H9 (cell line): ENCODE data around the gene FBXL16. TPM values are rescaled to one million over a fixed set of nuclear protein-coding genes. Genes with fewer than 3 reads are reported as not detected.

Experiments
- DNase-seq: peaks from one replicate; pipeline ENCODE4 v3.0.0-alpha.2; 2017
- H2AFZ ChIP-seq: one replicate; pipeline ENCODE4 v1.6.1; 2013; ENCODE audit warnings: mild to moderate bottlenecking, low read length, control low read depth, moderate library complexity
- H2AK5ac ChIP-seq: 2 replicates; pipeline ENCODE4 v1.6.1; 2013; ENCODE audit warnings: low read length, control low read depth, mixed read lengths; ENCODE audit not compliant: insufficient read length
- H2BK120ac ChIP-seq: one replicate; pipeline ENCODE4 v1.6.1; 2013; ENCODE audit warnings: low read depth, mild to moderate bottlenecking, low read length, control low read depth, inconsistent platforms; ENCODE audit not compliant: poor library complexity, severe bottlenecking
- H2BK12ac ChIP-seq: 2 replicates; pipeline ENCODE4 v1.6.1; 2013; ENCODE audit warnings: low read length, control low read depth, mixed read lengths, low read depth; ENCODE audit not compliant: insufficient read length
- H2BK15ac ChIP-seq: 2 replicates; pipeline ENCODE4 v1.6.1; 2013; ENCODE audit warnings: low read depth, low read length, control low read depth
- H2BK20ac ChIP-seq: one replicate; pipeline ENCODE4 v1.6.1; 2013; ENCODE audit warnings: low read depth, mild to moderate bottlenecking, low read length, control low read depth, inconsistent platforms; ENCODE audit not compliant: poor library complexity, severe bottlenecking
- H2BK5ac ChIP-seq: 2 replicates; pipeline ENCODE4 v1.6.1; 2013; ENCODE audit warnings: low read length, control low read depth, mixed read lengths; ENCODE audit not compliant: insufficient read length
- H3K14ac ChIP-seq: 2 replicates; pipeline ENCODE4 v1.6.1; 2013; ENCODE audit warnings: low read length, control low read depth; ENCODE audit not compliant: insufficient read depth
- H3K18ac ChIP-seq: 2 replicates; pipeline ENCODE4 v1.6.1; 2013; ENCODE audit warnings: low read depth, mild to moderate bottlenecking, mixed read lengths, low read length, control low read depth; ENCODE audit not compliant: insufficient read length
- H3K23ac ChIP-seq: 2 replicates; pipeline ENCODE4 v1.6.1; 2013; ENCODE audit warnings: low read length, control low read depth, mixed read lengths, low read depth; ENCODE audit not compliant: insufficient read length
- H3K23me2 ChIP-seq: 2 replicates; pipeline ENCODE4 v1.6.1; 2013; ENCODE audit warnings: low read depth, mild to moderate bottlenecking, mixed read lengths, low read length, control low read depth; ENCODE audit not compliant: insufficient read length, poor library complexity, severe bottlenecking
- H3K27ac ChIP-seq: 2 replicates; pipeline ENCODE4 v1.5.1; 2013; ENCODE audit warnings: low read length, control low read depth, mixed read lengths, low read depth; ENCODE audit not compliant: insufficient read length
- H3K27me3 ChIP-seq: 2 replicates; pipeline ENCODE4 v1.6.1; 2013; ENCODE audit warnings: low read length, control low read depth, inconsistent platforms; ENCODE audit not compliant: insufficient read depth
- H3K4ac ChIP-seq: 2 replicates; pipeline ENCODE4 v1.6.1; 2013; ENCODE audit warnings: low read depth, mild to moderate bottlenecking, control low read depth, inconsistent platforms, low read length, moderate library complexity
- H3K4me1 ChIP-seq: 2 replicates; pipeline ENCODE4 v1.6.1; 2013; ENCODE audit warnings: low read length, control low read depth, inconsistent platforms; ENCODE audit not compliant: insufficient read depth
- H3K4me2 ChIP-seq: 2 replicates; pipeline ENCODE4 v1.6.1; 2013; ENCODE audit warnings: low read length, control low read depth, mixed read lengths; ENCODE audit not compliant: insufficient read length, insufficient read depth
- H3K56ac ChIP-seq: 2 replicates; pipeline ENCODE4 v1.6.1; 2013; ENCODE audit warnings: low read depth, mild to moderate bottlenecking, mixed read lengths, low read length, control low read depth; ENCODE audit not compliant: insufficient read length
- H3K79me1 ChIP-seq: 2 replicates; pipeline ENCODE4 v1.6.1; 2013; ENCODE audit warnings: low read depth, mild to moderate bottlenecking, moderate library complexity, low read length, control low read depth, inconsistent platforms; ENCODE audit not compliant: insufficient read depth, poor library complexity, severe bottlenecking
- H3K79me2 ChIP-seq: 2 replicates; pipeline ENCODE4 v1.6.1; 2013; ENCODE audit warnings: low read length, control low read depth, inconsistent platforms; ENCODE audit not compliant: insufficient read depth
- H3K9ac ChIP-seq: 2 replicates; pipeline ENCODE4 v1.6.1; 2013; ENCODE audit warnings: low read length, control low read depth, mixed read lengths; ENCODE audit not compliant: insufficient read length; ENCODE audit errors: extremely low read depth
- H3K9me3 ChIP-seq: one replicate; pipeline ENCODE4 v1.6.1; 2013; ENCODE audit warnings: low read depth, low read length, inconsistent platforms; ENCODE audit not compliant: control insufficient read depth
- H3T11ph ChIP-seq: one replicate; pipeline ENCODE4 v1.6.1; 2013; ENCODE audit warnings: mild to moderate bottlenecking, low read length, control low read depth, inconsistent platforms
- H4K20me1 ChIP-seq: one replicate; pipeline ENCODE4 v1.6.1; 2013; ENCODE audit not compliant: control insufficient read depth, insufficient read length, insufficient read depth
- H4K5ac ChIP-seq: 2 replicates; pipeline ENCODE4 v1.6.1; 2013; ENCODE audit warnings: low read depth, mild to moderate bottlenecking, mixed read lengths, low read length, control low read depth; ENCODE audit not compliant: insufficient read length
- H4K8ac ChIP-seq: replicated peaks from 2 replicates; pipeline ENCODE4 v1.6.1; 2013; ENCODE audit warnings: low read length, control low read depth, mixed read lengths, low read depth; ENCODE audit not compliant: insufficient read length
- H4K91ac ChIP-seq: 2 replicates; pipeline ENCODE4 v1.6.1; 2013; ENCODE audit warnings: low read depth, mild to moderate bottlenecking, moderate library complexity, mixed read lengths, low read length, control low read depth; ENCODE audit not compliant: insufficient read length
- H3K27ac Mint-ChIP-seq, 3 experiments: 2 replicates in 2 of 3; 3 replicates in 1 of 3; pipeline ENCODE4 v1.8.0; 2020 to 2021; ENCODE audit warnings: mixed read lengths in 3 of 3, mild to moderate bottlenecking in 1 of 3, moderate library complexity in 1 of 3
- H3K27me3 Mint-ChIP-seq: 2 replicates; pipeline ENCODE4 v1.8.0; 2021; ENCODE audit warnings: low read depth, mild to moderate bottlenecking, moderate library complexity, mixed read lengths
- H3K36me3 Mint-ChIP-seq, 3 experiments: 2 replicates in 2 of 3; 3 replicates in 1 of 3; pipeline ENCODE4 v1.8.0; 2020 to 2021; ENCODE audit warnings: low read depth in 3 of 3, mixed read lengths in 3 of 3; ENCODE audit not compliant: insufficient read depth in 1 of 3
- H3K4me1 Mint-ChIP-seq, 2 experiments: 2 replicates each; pipeline ENCODE4 v1.8.0; 2020; ENCODE audit warnings: mixed read lengths in 2 of 2
- H3K4me3 Mint-ChIP-seq, 2 experiments: 2 replicates in 1 of 2; 3 replicates in 1 of 2; pipeline ENCODE4 v1.8.0; 2020 to 2021; ENCODE audit warnings: mild to moderate bottlenecking in 2 of 2, mixed read lengths in 2 of 2, moderate library complexity in 1 of 2
- H3K9me3 Mint-ChIP-seq, 2 experiments: 2 replicates in 1 of 2; 3 replicates in 1 of 2; pipeline ENCODE4 v1.8.0; 2020; ENCODE audit warnings: mild to moderate bottlenecking in 2 of 2, mixed read lengths in 2 of 2, moderate library complexity in 1 of 2
- CTCF ChIP-seq: fragments of 200-600 bp; sonication (generic); conservative IDR thresholded peaks from 3 replicates; pipeline ENCODE4 v1.8.0; 2021; ENCODE audit warnings: antibody characterized with exemption, mild to moderate bottlenecking
- WGBS: extraction: QIAGEN DNeasy Blood & Tissue Kit; methylation state at CpG from one replicate; pipeline ENCODE4 v1.1.7; 2013; ENCODE audit warnings: missing lambda C conversion rate, low lambda C conversion rate, mixed read lengths; ENCODE audit not compliant: insufficient read length; ENCODE audit errors: extremely low coverage; 5-methylcytosine and 5-hydroxymethylcytosine counted together
- total RNA-seq: library from RNA; stranded (reverse); gene quantifications from 2 replicates; pipeline ENCODE4 v1.2.1, GENCODE V29; 2021

Gene FBXL16
- total RNA-seq, 1 experiment from 2014 or later: 9.6 TPM

- no peaks in the 10 kb centered on the region for H3K4me1 ChIP-seq
- no peaks in the 10 kb centered on the region for H3K9me3 ChIP-seq
- no peak for DNase-seq
- Mint-ChIP-seq H3K27me3 (peaks cover 14% of the 10 kb centered on the region), H3K36me3 (peaks cover 0 to 7% (median 5%) of the 10 kb centered on the region in 3 experiments; a peak in 3 of 7 replicates), H3K9me3 (no peaks in the 10 kb centered on the region), H3K4me3 (peak overlapping the region; percentile 47 to 72), H3K27ac (no peak overlapping the region), H3K4me1 (no peaks in the 10 kb centered on the region)
- H3K27ac ChIP-seq: no peak overlapping the region
- no peak for TF ChIP-seq CTCF
- H3K56ac ChIP-seq: no peak overlapping the region
- no peak overlapping the region for H2BK15ac ChIP-seq
- H4K5ac ChIP-seq: no peak overlapping the region
- no peaks in the 10 kb centered on the region for H3K79me2 ChIP-seq
- H3K4ac ChIP-seq: no peak overlapping the region
- H2BK120ac ChIP-seq: no peak overlapping the region
- no peak overlapping the region for H3K9ac ChIP-seq
- H2BK5ac ChIP-seq: no peak overlapping the region
- H3T11ph ChIP-seq: no peak overlapping the region
- H3K4me2 ChIP-seq: peak overlapping the region; percentile 87
- no peak overlapping the region for H3K23ac ChIP-seq
- peak overlapping the region; percentile 35; the same call in 1 of the 2 replicates for H3K14ac ChIP-seq
- no peak overlapping the region for H4K91ac ChIP-seq
- no peak overlapping the region for H2AFZ ChIP-seq
- H4K20me1 ChIP-seq: no peaks in the 10 kb centered on the region
- H4K8ac ChIP-seq: no peak overlapping the region
- H3K27me3 ChIP-seq: no peaks in the 10 kb centered on the region
- no peak overlapping the region for H2BK20ac ChIP-seq
- no CpG with 5 or more reads among the region's 61 CpGs for WGBS
- H3K23me2 ChIP-seq: peaks cover 11% of the 10 kb centered on the region
- H3K18ac ChIP-seq: peak overlapping the region; percentile 53
- no peaks in the 10 kb centered on the region for H3K79me1 ChIP-seq
- no peak overlapping the region for H2AK5ac ChIP-seq
- no peak overlapping the region for H2BK12ac ChIP-seq
Measured at GRCh38 chr16:727291-727977, 21.8 kb upstream of the FBXL16 start.
